Measurements from ENCODE around the gene IL3RA.

IL3RA gene

DNA sequence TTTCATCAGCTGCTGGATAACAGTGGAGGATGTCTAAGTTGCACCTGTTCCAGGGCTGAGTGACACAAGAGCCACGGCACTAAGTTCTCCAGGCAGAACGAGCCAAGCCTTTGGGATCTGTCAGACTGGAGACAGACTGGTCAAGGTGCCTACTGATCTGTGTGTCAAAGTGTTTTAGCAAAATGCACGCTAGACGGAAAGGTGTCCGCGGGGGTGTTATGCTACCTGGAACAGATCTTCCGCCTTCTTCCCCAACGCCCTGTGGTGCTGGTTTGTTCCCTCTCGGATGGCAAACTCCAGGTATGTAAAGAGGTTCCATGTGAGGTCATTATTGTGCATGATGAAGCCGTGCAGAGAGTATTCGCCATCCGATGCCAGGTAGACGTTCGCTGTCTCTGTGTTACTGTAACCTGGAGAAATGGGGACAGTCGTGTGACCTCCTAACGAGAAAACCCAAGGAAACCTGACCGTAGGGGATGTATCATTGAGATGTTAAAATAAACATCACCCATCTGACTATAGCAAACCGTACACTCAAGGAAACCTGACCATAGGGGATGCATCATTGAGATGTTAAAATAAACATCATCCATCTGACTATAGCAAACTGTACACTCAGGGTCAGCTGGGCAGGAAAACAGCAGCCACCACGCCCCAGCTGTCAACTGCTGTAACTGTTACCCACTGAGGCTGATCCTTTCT, 85.0 kb downstream of the IL3RA start:
- no peak overlapping the region for H3K4me3 ChIP-seq (ENCODE audit: low read length)
- no peak overlapping the region for H3K9ac ChIP-seq (ENCODE audit: low read length)
- H3K9me3 ChIP-seq (replicated peaks; ENCODE audit: insufficient read depth, low read length) = no peaks in the 10 kb centered on the region
- no peaks in the 10 kb centered on the region for H3K27me3 ChIP-seq (replicated peaks; ENCODE audit: insufficient read depth, low read length)
- no peaks in the 10 kb centered on the region for H3K4me1 ChIP-seq (ENCODE audit: low read length)
- no peaks in the 10 kb centered on the region for H3K79me2 ChIP-seq (ENCODE audit: low read length)
- DNase-seq = no peak
- no peak overlapping the region for H3K4me2 ChIP-seq (ENCODE audit: low read depth, low read length)
- H2AFZ ChIP-seq (ENCODE audit: low read length) = no peak overlapping the region
- no peaks in the 10 kb centered on the region for H3K36me3 ChIP-seq (replicated peaks; ENCODE audit: insufficient read depth, low read length)
- no peak overlapping the region for H3K27ac ChIP-seq (ENCODE audit: low read length)
- TF ChIP-seq CTCF (IDR thresholded peaks at IDR 0.05; ENCODE audit: low read length) (no peak), EZH2phosphoT487 (IDR thresholded peaks at IDR 0.05; ENCODE audit: low read length) (no peak), EZH2 (optimal IDR thresholded peaks at IDR 0.05; ENCODE audit: low read depth, low read length) (no peak)
- no peaks in the 10 kb centered on the region for H4K20me1 ChIP-seq (ENCODE audit: insufficient read depth, low read length)
- H3F3A ChIP-seq (ENCODE audit: insufficient read depth, low read length) = no peaks in the 10 kb centered on the region
- H3K9me2 ChIP-seq (replicated peaks; ENCODE audit: insufficient read depth, low read length) = no peaks in the 10 kb centered on the region

DNA sequence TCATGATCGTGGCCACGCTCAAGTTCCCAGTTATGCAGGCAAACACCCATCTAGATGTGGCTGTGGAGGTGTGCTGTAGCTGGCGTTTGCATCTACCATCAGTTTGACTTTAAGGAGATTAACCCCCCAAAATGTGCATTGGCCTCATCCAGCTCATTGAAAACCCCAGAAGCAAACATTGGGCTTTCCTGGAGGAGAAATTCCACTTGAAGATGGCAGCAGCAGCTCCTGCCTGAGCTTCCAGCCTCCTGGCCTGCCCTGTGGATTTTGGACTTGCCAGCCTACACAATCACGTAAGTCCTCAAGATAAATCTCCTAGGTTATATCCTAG, 85.5 kb downstream of the IL3RA start:
- H3K9ac ChIP-seq (ENCODE audit: low read length) = no peak overlapping the region
- H3K9me2 ChIP-seq (replicated peaks; ENCODE audit: insufficient read depth, low read length) = no peaks in the 10 kb centered on the region
- H3K27ac ChIP-seq (ENCODE audit: low read length) = no peak overlapping the region
- H3K27me3 ChIP-seq (replicated peaks; ENCODE audit: insufficient read depth, low read length) = no peaks in the 10 kb centered on the region
- H3K4me2 ChIP-seq (ENCODE audit: low read depth, low read length) = no peak overlapping the region
- H4K20me1 ChIP-seq (ENCODE audit: insufficient read depth, low read length) = no peaks in the 10 kb centered on the region
- no peak for DNase-seq
- no peak for TF ChIP-seq EZH2phosphoT487 (IDR thresholded peaks at IDR 0.05; ENCODE audit: low read length)
- no peak for TF ChIP-seq CTCF (IDR thresholded peaks at IDR 0.05; ENCODE audit: low read length)
- TF ChIP-seq EZH2 (optimal IDR thresholded peaks at IDR 0.05; ENCODE audit: low read depth, low read length) = no peak
- H2AFZ ChIP-seq (ENCODE audit: low read length) = no peak overlapping the region
- no peaks in the 10 kb centered on the region for H3K4me1 ChIP-seq (ENCODE audit: low read length)
- no peaks in the 10 kb centered on the region for H3K36me3 ChIP-seq (replicated peaks; ENCODE audit: insufficient read depth, low read length)
- H3F3A ChIP-seq (ENCODE audit: insufficient read depth, low read length) = no peaks in the 10 kb centered on the region
- no peaks in the 10 kb centered on the region for H3K9me3 ChIP-seq (replicated peaks; ENCODE audit: insufficient read depth, low read length)
- H3K4me3 ChIP-seq (ENCODE audit: low read length) = no peak overlapping the region
- no peaks in the 10 kb centered on the region for H3K79me2 ChIP-seq (ENCODE audit: low read length)

DNA sequence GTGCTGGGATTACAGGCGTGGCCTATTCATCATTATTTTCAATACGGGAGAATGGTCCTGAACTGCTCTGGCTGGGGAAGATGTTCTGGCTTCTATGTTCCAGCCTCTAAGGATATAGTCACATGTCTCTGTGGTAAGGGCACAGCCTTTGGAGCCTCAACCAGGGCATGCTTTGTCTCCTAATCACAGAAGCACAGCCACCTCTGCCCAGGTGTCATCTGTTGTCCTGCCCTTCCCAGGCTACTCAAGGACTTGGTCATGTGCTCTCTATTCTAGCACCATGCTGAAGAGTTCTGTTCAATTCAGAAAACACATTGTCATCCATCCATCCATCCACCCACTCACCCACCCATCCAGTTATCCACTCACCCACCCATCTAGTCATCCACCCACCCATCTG, 86.6 kb downstream of the IL3RA start:
- no peak overlapping the region for H3K4me2 ChIP-seq (ENCODE audit: low read depth, low read length)
- H3K79me2 ChIP-seq (ENCODE audit: low read length) = no peaks in the 10 kb centered on the region
- H3K27ac ChIP-seq (ENCODE audit: low read length) = no peak overlapping the region
- no peak overlapping the region for H2AFZ ChIP-seq (ENCODE audit: low read length)
- no peak overlapping the region for H3K9ac ChIP-seq (ENCODE audit: low read length)
- no peaks in the 10 kb centered on the region for H3F3A ChIP-seq (ENCODE audit: insufficient read depth, low read length)
- H4K20me1 ChIP-seq (ENCODE audit: insufficient read depth, low read length) = no peaks in the 10 kb centered on the region
- no peaks in the 10 kb centered on the region for H3K9me3 ChIP-seq (replicated peaks; ENCODE audit: insufficient read depth, low read length)
- H3K9me2 ChIP-seq (replicated peaks; ENCODE audit: insufficient read depth, low read length) = no peaks in the 10 kb centered on the region
- TF ChIP-seq EZH2 (optimal IDR thresholded peaks at IDR 0.05; ENCODE audit: low read depth, low read length) (no peak), EZH2phosphoT487 (IDR thresholded peaks at IDR 0.05; ENCODE audit: low read length) (no peak), CTCF (IDR thresholded peaks at IDR 0.05; ENCODE audit: low read length) (no peak)
- H3K36me3 ChIP-seq (replicated peaks; ENCODE audit: insufficient read depth, low read length) = no peaks in the 10 kb centered on the region
- H3K27me3 ChIP-seq (replicated peaks; ENCODE audit: insufficient read depth, low read length) = no peaks in the 10 kb centered on the region
- no peak for DNase-seq
- H3K4me3 ChIP-seq (ENCODE audit: low read length) = no peak overlapping the region
- H3K4me1 ChIP-seq (ENCODE audit: low read length) = no peaks in the 10 kb centered on the region

Measured in MM.1S (cell line).